Thyroid gland (tissue), 4 donors: ENCODE measurements around the gene AP2M1.

Source experiments
- CTCF ChIP-seq, 6 experiments: fragments of 200-600 bp in 3 of 6; fragments of 450-650 bp in 3 of 6; sonication (generic) in 3 of 6; IDR thresholded peaks; one replicate each; pipeline ENCODE4 v1.5.1; 2016 to 2019; ENCODE audit warnings: antibody characterized with exemption in 6 of 6, mild to moderate bottlenecking in 2 of 6, inconsistent platforms in 1 of 6, moderate library complexity in 1 of 6
- POLR2A ChIP-seq, 2 donors: fragments of 450-650 bp; IDR thresholded peaks; one replicate each; pipeline ENCODE4 v1.6.1; 2017; ENCODE audit warnings: antibody characterized with exemption in 2 of 2, mild to moderate bottlenecking in 2 of 2, moderate library complexity in 1 of 2

GRCh38 chr3:184218814-184219213 is 44.2 kb downstream of the AP2M1 start:
- TF ChIP-seq CTCF (IDR thresholded peaks at IDR 0.05), result no peak
- TF ChIP-seq POLR2A (IDR thresholded peaks at IDR 0.05), result no peak
